ENCODE data around the gene SHISAL2B. TPM values are rescaled to one million over a fixed set of nuclear protein-coding genes. Genes with fewer than 3 reads are reported as not detected.

Gene SHISAL2B
- total and polyA plus RNA-seq, 2 donors from 2014 or later = not detected

DNA sequence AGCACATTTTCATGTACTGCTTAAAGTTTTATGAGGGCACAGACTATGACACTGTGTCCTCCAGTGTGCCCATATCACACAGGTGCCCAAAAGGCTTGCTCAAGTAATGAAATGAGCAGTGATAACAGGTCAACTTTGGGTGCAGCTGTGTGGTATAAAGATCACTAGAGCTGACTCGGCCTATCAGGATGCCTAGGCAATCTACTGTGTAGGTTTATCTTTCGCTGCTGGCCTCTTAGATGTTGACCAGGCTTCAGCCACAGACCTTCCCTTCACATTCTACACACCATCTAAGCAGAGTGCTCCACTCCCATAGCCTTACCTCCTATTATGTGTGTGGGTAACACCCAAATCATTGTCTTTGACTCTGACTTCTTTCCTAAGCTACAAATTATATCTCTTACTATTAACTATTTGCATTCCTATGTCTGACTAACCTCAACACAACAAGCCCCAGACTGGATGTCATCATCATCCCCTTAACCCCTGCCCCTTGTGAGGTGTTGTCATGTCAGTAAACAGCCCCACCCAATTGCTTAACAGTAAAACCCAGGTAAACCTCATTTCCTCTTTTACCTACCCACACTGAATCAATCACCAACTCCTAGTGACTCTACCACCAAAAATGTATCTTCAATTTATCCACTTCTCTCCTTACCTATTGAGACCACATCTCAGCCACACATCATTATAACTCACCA, 75.7 kb downstream of the SHISAL2B start:
- FAIRE-seq = no peak
- H3K4me3 ChIP-seq (ENCODE audit: low read length in 3 of 3) = no peak overlapping the region

DNA sequence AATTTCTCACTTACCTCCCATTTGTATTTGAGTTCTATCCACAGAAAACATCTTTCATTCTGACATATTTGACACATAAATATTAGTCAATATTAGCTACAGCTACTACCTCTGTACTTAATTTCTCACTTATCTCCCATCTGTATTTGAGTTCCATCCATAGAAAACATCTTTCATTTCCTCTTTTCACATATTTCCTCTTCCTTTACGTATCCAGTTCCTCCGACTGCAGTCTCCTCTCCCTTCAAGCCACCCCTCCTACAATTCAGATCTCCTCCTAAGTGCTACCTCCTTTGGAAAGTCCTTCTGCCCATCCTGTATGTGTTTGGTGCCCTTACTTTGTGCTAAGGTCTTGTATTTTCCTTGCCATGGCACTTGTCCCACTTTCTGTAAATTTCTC, 76.6 kb downstream of the SHISAL2B start:
- no peak for DNase-seq
- TF ChIP-seq, protein P1, sequence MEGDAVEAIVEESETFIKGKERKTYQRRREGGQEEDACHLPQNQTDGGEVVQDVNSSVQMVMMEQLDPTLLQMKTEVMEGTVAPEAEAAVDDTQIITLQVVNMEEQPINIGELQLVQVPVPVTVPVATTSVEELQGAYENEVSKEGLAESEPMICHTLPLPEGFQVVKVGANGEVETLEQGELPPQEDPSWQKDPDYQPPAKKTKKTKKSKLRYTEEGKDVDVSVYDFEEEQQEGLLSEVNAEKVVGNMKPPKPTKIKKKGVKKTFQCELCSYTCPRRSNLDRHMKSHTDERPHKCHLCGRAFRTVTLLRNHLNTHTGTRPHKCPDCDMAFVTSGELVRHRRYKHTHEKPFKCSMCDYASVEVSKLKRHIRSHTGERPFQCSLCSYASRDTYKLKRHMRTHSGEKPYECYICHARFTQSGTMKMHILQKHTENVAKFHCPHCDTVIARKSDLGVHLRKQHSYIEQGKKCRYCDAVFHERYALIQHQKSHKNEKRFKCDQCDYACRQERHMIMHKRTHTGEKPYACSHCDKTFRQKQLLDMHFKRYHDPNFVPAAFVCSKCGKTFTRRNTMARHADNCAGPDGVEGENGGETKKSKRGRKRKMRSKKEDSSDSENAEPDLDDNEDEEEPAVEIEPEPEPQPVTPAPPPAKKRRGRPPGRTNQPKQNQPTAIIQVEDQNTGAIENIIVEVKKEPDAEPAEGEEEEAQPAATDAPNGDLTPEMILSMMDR (IDR thresholded peaks at IDR 0.05; ENCODE audit: borderline replicate concordance, extremely low read depth, insufficient read depth) = no peak
- intact Hi-C loops (cut with DNase I) = no loop called here

More for the DNA sequence above, 75.7 kb downstream of the SHISAL2B start:
- TF ChIP-seq, protein P1 (IDR thresholded peaks at IDR 0.05; ENCODE audit: borderline replicate concordance, extremely low read depth, insufficient read depth) = no peak
- Histone ChIP-seq H3K27ac (ENCODE audit: low read depth in 2 of 2, low read length in 2 of 2) (no peak overlapping the region), H3K9me3 (ENCODE audit: control insufficient read depth in 2 of 3, insufficient read depth in 1 of 3, low read length in 3 of 3) (no peaks in the 10 kb centered on the region), H3K4me1 (ENCODE audit: control insufficient read depth in 2 of 3, insufficient read depth in 2 of 3, low read depth in 1 of 3, low read length in 3 of 3) (peaks cover 8 to 22% (median 21%) of the 10 kb centered on the region in 3 donors), H3K36me3 (ENCODE audit: control insufficient read depth in 2 of 3, insufficient read depth in 3 of 3, low read length in 3 of 3) (no peaks in the 10 kb centered on the region), H3K9ac (ENCODE audit: low read length in 3 of 3) (no peak overlapping the region), H3K27me3 (ENCODE audit: control insufficient read depth, insufficient read depth, low read length) (no peaks in the 10 kb centered on the region)
- no peak for DNase-seq
- intact Hi-C loops (cut with DNase I) = no loop called here

More for the DNA sequence above, 76.6 kb downstream of the SHISAL2B start:
- Histone ChIP-seq H3K9me3 (ENCODE audit: control insufficient read depth in 2 of 3, insufficient read depth in 1 of 3, low read length in 3 of 3) (no peaks in the 10 kb centered on the region), H3K9ac (ENCODE audit: low read length in 3 of 3) (peak overlapping the region in 1 of 3 donors; percentile 93), H3K4me3 (ENCODE audit: low read length in 3 of 3) (peak overlapping the region in 2 of 3 donors; percentile 85 to 99), H3K36me3 (ENCODE audit: control insufficient read depth in 2 of 3, insufficient read depth in 3 of 3, low read length in 3 of 3) (no peaks in the 10 kb centered on the region), H3K27me3 (ENCODE audit: control insufficient read depth, insufficient read depth, low read length) (no peaks in the 10 kb centered on the region), H3K4me1 (ENCODE audit: control insufficient read depth in 2 of 3, insufficient read depth in 2 of 3, low read depth in 1 of 3, low read length in 3 of 3) (peaks cover 8 to 22% (median 21%) of the 10 kb centered on the region in 3 donors), H3K27ac (ENCODE audit: low read depth in 2 of 2, low read length in 2 of 2) (no peak overlapping the region)
- FAIRE-seq = no peak

Other genes starting within 250 kb of the SHISAL2B start
- 10.7 TPM for gene RGS7BP, start 184.5 kb upstream of the SHISAL2B start, total RNA-seq
- 0.39 TPM for gene RGS7BP, start 184.5 kb upstream of the SHISAL2B start, polyA plus RNA-seq (ENCODE audit: insufficient read depth, low read depth, low replicate concordance)
- gene SREK1IP1, start 78.2 kb downstream of the SHISAL2B start, total RNA-seq = 16.8 TPM
- gene SREK1IP1, start 78.2 kb downstream of the SHISAL2B start, polyA plus RNA-seq (ENCODE audit: insufficient read depth, low read depth, low replicate concordance) = 21.8 TPM
- gene CWC27, start 78.4 kb downstream of the SHISAL2B start, total RNA-seq = 17.3 TPM
- 16.5 TPM for gene CWC27, start 78.4 kb downstream of the SHISAL2B start, polyA plus RNA-seq (ENCODE audit: insufficient read depth, low read depth, low replicate concordance)